ENCODE data around the gene ABHD16B.

DNA sequence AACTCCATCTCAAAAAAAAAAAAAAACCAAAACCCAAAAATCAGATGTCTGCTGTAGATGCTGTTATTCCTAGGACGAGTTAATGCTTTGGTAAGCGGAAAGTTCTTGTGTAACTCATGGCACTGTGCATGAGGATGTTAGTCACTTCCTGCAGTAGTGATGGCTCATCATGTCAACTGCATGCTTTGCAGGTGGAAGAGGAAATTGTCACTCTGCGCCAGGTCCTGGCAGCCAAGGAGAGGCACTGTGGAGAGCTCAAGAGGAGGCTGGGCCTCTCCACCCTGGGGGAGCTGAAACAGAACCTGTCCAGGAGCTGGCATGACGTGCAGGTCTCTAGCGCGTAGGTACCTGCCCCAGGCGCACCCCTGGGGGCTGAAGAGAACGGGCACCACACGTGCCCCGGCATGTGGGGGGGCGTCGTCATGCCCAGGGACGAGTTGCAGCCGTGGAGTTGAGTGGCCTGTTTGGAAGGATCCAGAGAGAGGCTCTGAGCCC, 12.2 kb downstream of the ABHD16B start:
- TF ChIP-seq, protein P1, sequence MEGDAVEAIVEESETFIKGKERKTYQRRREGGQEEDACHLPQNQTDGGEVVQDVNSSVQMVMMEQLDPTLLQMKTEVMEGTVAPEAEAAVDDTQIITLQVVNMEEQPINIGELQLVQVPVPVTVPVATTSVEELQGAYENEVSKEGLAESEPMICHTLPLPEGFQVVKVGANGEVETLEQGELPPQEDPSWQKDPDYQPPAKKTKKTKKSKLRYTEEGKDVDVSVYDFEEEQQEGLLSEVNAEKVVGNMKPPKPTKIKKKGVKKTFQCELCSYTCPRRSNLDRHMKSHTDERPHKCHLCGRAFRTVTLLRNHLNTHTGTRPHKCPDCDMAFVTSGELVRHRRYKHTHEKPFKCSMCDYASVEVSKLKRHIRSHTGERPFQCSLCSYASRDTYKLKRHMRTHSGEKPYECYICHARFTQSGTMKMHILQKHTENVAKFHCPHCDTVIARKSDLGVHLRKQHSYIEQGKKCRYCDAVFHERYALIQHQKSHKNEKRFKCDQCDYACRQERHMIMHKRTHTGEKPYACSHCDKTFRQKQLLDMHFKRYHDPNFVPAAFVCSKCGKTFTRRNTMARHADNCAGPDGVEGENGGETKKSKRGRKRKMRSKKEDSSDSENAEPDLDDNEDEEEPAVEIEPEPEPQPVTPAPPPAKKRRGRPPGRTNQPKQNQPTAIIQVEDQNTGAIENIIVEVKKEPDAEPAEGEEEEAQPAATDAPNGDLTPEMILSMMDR (conservative IDR thresholded peaks at IDR 0.05; ENCODE audit: low read depth in 2 of 2): no peak
- TF ChIP-seq EZH2phosphoT487 (IDR thresholded peaks at IDR 0.05; ENCODE audit: unreplicated experiment) (no peak), POLR2AphosphoS5 (IDR thresholded peaks at IDR 0.05; ENCODE audit: low read depth) (no peak), CREB1 (CRISPR knock-in tag; IDR thresholded peaks at IDR 0.05; ENCODE audit: low read depth) (no peak)
- TF ChIP-seq, protein P2, sequence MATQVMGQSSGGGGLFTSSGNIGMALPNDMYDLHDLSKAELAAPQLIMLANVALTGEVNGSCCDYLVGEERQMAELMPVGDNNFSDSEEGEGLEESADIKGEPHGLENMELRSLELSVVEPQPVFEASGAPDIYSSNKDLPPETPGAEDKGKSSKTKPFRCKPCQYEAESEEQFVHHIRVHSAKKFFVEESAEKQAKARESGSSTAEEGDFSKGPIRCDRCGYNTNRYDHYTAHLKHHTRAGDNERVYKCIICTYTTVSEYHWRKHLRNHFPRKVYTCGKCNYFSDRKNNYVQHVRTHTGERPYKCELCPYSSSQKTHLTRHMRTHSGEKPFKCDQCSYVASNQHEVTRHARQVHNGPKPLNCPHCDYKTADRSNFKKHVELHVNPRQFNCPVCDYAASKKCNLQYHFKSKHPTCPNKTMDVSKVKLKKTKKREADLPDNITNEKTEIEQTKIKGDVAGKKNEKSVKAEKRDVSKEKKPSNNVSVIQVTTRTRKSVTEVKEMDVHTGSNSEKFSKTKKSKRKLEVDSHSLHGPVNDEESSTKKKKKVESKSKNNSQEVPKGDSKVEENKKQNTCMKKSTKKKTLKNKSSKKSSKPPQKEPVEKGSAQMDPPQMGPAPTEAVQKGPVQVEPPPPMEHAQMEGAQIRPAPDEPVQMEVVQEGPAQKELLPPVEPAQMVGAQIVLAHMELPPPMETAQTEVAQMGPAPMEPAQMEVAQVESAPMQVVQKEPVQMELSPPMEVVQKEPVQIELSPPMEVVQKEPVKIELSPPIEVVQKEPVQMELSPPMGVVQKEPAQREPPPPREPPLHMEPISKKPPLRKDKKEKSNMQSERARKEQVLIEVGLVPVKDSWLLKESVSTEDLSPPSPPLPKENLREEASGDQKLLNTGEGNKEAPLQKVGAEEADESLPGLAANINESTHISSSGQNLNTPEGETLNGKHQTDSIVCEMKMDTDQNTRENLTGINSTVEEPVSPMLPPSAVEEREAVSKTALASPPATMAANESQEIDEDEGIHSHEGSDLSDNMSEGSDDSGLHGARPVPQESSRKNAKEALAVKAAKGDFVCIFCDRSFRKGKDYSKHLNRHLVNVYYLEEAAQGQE (IDR thresholded peaks at IDR 0.05; ENCODE audit: unreplicated experiment): no peak
- TF ChIP-seq, protein P3, sequence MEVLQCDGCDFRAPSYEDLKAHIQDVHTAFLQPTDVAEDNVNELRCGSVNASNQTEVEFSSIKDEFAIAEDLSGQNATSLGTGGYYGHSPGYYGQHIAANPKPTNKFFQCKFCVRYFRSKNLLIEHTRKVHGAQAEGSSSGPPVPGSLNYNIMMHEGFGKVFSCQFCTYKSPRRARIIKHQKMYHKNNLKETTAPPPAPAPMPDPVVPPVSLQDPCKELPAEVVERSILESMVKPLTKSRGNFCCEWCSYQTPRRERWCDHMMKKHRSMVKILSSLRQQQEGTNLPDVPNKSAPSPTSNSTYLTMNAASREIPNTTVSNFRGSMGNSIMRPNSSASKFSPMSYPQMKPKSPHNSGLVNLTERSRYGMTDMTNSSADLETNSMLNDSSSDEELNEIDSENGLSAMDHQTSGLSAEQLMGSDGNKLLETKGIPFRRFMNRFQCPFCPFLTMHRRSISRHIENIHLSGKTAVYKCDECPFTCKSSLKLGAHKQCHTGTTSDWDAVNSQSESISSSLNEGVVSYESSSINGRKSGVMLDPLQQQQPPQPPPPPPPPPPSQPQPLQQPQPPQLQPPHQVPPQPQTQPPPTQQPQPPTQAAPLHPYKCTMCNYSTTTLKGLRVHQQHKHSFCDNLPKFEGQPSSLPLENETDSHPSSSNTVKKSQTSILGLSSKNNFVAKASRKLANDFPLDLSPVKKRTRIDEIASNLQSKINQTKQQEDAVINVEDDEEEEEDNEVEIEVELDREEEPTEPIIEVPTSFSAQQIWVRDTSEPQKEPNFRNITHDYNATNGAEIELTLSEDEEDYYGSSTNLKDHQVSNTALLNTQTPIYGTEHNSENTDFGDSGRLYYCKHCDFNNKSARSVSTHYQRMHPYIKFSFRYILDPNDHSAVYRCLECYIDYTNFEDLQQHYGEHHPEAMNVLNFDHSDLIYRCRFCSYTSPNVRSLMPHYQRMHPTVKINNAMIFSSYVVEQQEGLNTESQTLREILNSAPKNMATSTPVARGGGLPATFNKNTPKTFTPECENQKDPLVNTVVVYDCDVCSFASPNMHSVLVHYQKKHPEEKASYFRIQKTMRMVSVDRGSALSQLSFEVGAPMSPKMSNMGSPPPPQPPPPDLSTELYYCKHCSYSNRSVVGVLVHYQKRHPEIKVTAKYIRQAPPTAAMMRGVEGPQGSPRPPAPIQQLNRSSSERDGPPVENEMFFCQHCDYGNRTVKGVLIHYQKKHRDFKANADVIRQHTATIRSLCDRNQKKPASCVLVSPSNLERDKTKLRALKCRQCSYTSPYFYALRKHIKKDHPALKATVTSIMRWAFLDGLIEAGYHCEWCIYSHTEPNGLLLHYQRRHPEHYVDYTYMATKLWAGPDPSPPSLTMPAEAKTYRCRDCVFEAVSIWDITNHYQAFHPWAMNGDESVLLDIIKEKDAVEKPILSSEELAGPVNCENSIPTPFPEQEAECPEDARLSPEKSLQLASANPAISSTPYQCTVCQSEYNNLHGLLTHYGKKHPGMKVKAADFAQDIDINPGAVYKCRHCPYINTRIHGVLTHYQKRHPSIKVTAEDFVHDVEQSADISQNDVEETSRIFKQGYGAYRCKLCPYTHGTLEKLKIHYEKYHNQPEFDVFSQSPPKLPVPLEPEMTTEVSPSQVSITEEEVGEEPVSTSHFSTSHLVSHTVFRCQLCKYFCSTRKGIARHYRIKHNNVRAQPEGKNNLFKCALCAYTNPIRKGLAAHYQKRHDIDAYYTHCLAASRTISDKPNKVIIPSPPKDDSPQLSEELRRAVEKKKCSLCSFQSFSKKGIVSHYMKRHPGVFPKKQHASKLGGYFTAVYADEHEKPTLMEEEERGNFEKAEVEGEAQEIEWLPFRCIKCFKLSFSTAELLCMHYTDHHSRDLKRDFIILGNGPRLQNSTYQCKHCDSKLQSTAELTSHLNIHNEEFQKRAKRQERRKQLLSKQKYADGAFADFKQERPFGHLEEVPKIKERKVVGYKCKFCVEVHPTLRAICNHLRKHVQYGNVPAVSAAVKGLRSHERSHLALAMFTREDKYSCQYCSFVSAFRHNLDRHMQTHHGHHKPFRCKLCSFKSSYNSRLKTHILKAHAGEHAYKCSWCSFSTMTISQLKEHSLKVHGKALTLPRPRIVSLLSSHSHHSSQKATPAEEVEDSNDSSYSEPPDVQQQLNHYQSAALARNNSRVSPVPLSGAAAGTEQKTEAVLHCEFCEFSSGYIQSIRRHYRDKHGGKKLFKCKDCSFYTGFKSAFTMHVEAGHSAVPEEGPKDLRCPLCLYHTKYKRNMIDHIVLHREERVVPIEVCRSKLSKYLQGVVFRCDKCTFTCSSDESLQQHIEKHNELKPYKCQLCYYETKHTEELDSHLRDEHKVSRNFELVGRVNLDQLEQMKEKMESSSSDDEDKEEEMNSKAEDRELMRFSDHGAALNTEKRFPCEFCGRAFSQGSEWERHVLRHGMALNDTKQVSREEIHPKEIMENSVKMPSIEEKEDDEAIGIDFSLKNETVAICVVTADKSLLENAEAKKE (CRISPR knock-in tag; IDR thresholded peaks at IDR 0.05): no peak
